Thyroid gland (tissue), 4 donors: ENCODE results near the gene ATE1. TPM values are rescaled to one million over a fixed set of nuclear protein-coding genes. Genes with fewer than 3 reads are reported as not detected.

Experiments
- DNase-seq, 2 donors: peaks; one replicate each; pipeline ENCODE4 v3.0.0-alpha.2; 2019
- H3K27ac ChIP-seq, 3 donors: fragments of 200-600 bp; sonication (generic); 1 replicate in 2 of 3; 2 replicates in 1 of 3; pipeline ENCODE4 v1.5.1; 2016 to 2019; ENCODE audit warnings: mild to moderate bottlenecking in 1 of 3, moderate library complexity in 1 of 3
- H3K27me3 ChIP-seq: fragments of 200-600 bp; sonication (generic); one replicate; pipeline ENCODE4 v1.5.1; 2019
- H3K36me3 ChIP-seq, 2 donors: fragments of 200-600 bp; sonication (generic); one replicate each; pipeline ENCODE4 v1.5.1; 2016 to 2019
- H3K4me1 ChIP-seq, 2 donors: fragments of 200-600 bp; sonication (generic); one replicate each; pipeline ENCODE4 v1.5.1; 2017 to 2019
- H3K4me3 ChIP-seq, 3 donors: fragments of 200-600 bp; sonication (generic); replicated peaks in 1 of 3; 1 replicate in 2 of 3; 2 replicates in 1 of 3; pipeline ENCODE4 v1.5.1; 2016; ENCODE audit warnings: mild to moderate bottlenecking in 1 of 3
- H3K9me3 ChIP-seq: fragments of 200-600 bp; sonication (generic); one replicate; pipeline ENCODE4 v1.5.1; 2017
- CTCF ChIP-seq, 6 experiments: fragments of 200-600 bp in 3 of 6; fragments of 450-650 bp in 3 of 6; sonication (generic) in 3 of 6; IDR thresholded peaks; one replicate each; pipeline ENCODE4 v1.5.1; 2016 to 2019; ENCODE audit warnings: antibody characterized with exemption in 6 of 6, mild to moderate bottlenecking in 2 of 6, inconsistent platforms in 1 of 6, moderate library complexity in 1 of 6
- POLR2A ChIP-seq, 2 donors: fragments of 450-650 bp; IDR thresholded peaks; one replicate each; pipeline ENCODE4 v1.6.1; 2017; ENCODE audit warnings: antibody characterized with exemption in 2 of 2, mild to moderate bottlenecking in 2 of 2, moderate library complexity in 1 of 2
- WGBS, 2 donors: methylation state at CpG; one replicate each; pipeline ENCODE4 v1.1.5; 2017; 5-methylcytosine and 5-hydroxymethylcytosine counted together
- intact Hi-C: fragments of 100-400 bp; cut with DNase I; formaldehyde crosslinking; loops from one replicate; pipeline ENCODE4 v1.15.1; 2023
- total RNA-seq, 4 donors: library from RNA; depleted of rRNA; stranded (reverse); fragments of >200 nt; gene quantifications; one replicate each; pipeline ENCODE4 v1.2.3, GENCODE V29; 2016

The ATE1 gene
- total RNA-seq, 4 donors from 2014 or later = 47.3 to 66.0 (median 58.0) TPM

DNA sequence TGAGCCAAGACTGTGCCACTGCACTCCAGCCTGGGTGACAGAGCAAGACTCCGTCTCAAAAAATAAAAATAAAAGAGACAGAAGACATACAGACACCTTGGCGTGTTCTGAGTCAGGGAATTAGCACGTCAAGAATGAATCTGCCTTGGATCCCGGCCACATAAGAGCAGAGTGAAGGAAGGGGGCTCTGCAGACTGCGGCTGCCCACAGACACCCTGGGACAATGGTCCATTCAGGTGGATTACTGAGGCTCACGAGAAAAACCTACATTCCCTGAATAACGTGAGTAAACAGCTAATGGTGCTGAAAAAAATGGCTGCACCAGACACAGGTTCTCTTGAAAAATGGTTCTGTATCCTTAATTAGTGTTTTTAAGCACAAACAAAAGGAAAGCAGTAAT lies 229.5 kb downstream of the ATE1 start:
- Histone ChIP-seq H3K4me1 (peaks cover 3 to 8% of the 10 kb centered on the region in 2 donors), H3K27ac (no peak overlapping the region), H3K36me3 (no peaks in the 10 kb centered on the region), H3K27me3 (no peaks in the 10 kb centered on the region), H3K9me3 (no peaks in the 10 kb centered on the region), H3K4me3 (no peak overlapping the region)
- DNase-seq = no peak
- TF ChIP-seq CTCF (IDR thresholded peaks at IDR 0.05) (no peak), POLR2A (IDR thresholded peaks at IDR 0.05) (no peak)
- WGBS, 2 donors = 78% methylated on average over 7 of the region's 7 CpGs
- intact Hi-C loops = no loop called here

DNA sequence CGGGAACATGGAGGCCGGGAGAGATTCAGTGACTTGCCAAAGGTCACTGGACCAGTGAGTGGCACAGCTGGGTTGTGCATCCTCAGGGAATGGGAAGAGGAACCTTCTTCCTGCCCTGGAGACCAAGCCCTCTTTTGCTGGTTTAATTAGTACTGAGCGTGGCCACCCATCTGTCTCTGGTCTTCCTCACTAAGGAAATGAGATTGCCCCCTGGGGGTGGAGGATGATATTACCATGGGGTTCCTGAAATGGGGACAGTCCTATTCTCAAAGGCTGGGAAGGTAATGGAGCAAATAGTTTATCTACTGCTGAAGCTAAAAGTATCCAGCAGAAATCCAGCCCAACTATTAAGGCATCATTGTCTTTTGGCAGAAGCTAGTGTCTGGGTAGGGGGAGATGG lies 231.0 kb downstream of the ATE1 start:
- no peak overlapping the region for H3K27ac ChIP-seq
- H3K36me3 ChIP-seq = no peaks in the 10 kb centered on the region
- H3K9me3 ChIP-seq = no peaks in the 10 kb centered on the region
- peaks cover 12 to 19% of the 10 kb centered on the region in 2 donors for H3K4me1 ChIP-seq
- DNase-seq = no peak
- intact Hi-C loops = no loop called here
- H3K4me3 ChIP-seq = no peak overlapping the region
- 92 to 95% methylated on average over 2 to 3 of the region's 3 CpGs for WGBS, 2 donors
- TF ChIP-seq POLR2A (IDR thresholded peaks at IDR 0.05) (no peak), CTCF (IDR thresholded peaks at IDR 0.05) (peak in 2 of 6 experiments; percentile 19 to 27)
- H3K27me3 ChIP-seq = no peaks in the 10 kb centered on the region

- Histone ChIP-seq H3K9me3 (no peaks in the 10 kb centered on the region), H3K27ac (peak overlapping the region in 1 of 3 donors; percentile 41), H3K27me3 (no peaks in the 10 kb centered on the region), H3K4me1 (peaks cover 12 to 19% of the 10 kb centered on the region in 2 donors), H3K4me3 (no peak overlapping the region), H3K36me3 (no peaks in the 10 kb centered on the region)
- 33 to 38% methylated on average over 7 of the region's 7 CpGs for WGBS, 2 donors
- intact Hi-C loops = no loop called here
- TF ChIP-seq POLR2A (IDR thresholded peaks at IDR 0.05) (no peak), CTCF (IDR thresholded peaks at IDR 0.05) (no peak)
- peak; percentile 77 to 83 for DNase-seq
Observed at GRCh38 chr10:121695731-121696464, 231.9 kb downstream of the ATE1 start.

DNA sequence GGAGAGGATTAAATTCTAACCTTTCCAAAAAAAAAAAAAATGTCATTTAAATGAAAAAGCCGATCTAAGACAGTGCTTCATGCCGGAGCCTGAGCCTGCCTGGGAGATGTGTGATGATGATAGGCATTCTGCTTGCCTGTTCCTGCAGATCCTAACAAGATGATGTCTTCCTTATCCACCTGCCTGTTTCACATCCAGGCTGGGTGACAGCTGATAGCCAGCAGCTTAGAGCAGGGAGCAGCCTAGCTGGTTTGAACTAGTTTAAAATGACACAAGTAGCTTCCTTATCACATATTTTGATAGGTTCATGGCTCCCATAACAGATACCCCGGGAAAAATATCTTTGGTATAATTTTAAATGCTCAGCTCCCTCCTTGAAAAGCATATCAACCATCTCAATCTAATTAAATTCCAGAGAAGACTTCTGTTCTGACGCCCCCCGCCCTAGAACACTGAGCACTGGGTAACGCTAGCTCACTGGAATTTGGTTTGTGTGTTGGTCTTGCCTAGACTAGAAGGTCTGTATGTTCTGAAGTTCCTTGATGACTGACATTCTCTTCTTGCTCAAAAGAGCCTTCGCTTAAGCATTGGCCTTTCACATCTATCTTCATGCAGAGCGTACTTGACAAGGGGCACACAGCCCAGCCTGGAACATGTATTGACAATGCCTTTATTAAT lies 232.7 kb downstream of the ATE1 start:
- DNase-seq = no peak
- Histone ChIP-seq H3K27me3 (no peaks in the 10 kb centered on the region), H3K9me3 (no peaks in the 10 kb centered on the region), H3K4me1 (peaks cover 12 to 19% of the 10 kb centered on the region in 2 donors), H3K27ac (peak overlapping the region in 1 of 3 donors; percentile 41), H3K36me3 (no peaks in the 10 kb centered on the region), H3K4me3 (no peak overlapping the region)
- WGBS, 2 donors = 76 to 80% methylated on average over 8 of the region's 8 CpGs
- intact Hi-C loops = no loop called here
- no peak for TF ChIP-seq CTCF (IDR thresholded peaks at IDR 0.05)

GRCh38 chr10:121694327-121694965 lies 233.4 kb downstream of the ATE1 start:
- no peak for TF ChIP-seq POLR2A (IDR thresholded peaks at IDR 0.05)
- TF ChIP-seq CTCF (IDR thresholded peaks at IDR 0.05) = no peak

More at GRCh38 chr10:121694327-121694965, 233.4 kb downstream of the ATE1 start:
- H3K27ac ChIP-seq = no peak overlapping the region
- no peak for DNase-seq
- H3K27me3 ChIP-seq = no peaks in the 10 kb centered on the region
- H3K9me3 ChIP-seq = no peaks in the 10 kb centered on the region
- 81 to 85% methylated on average over 9 of the region's 9 CpGs for WGBS, 2 donors
- H3K4me3 ChIP-seq = no peak overlapping the region
- intact Hi-C loops = no loop called here
- H3K4me1 ChIP-seq = peaks cover 12 to 19% of the 10 kb centered on the region in 2 donors
- no peaks in the 10 kb centered on the region for H3K36me3 ChIP-seq
